Dermis microvascular lymphatic vessel endothelial cell (primary cell): ENCODE data around the gene RALGDS. TPM values are rescaled to one million over a fixed set of nuclear protein-coding genes. Genes with fewer than 3 reads are reported as not detected.
A peak's percentile ranks its signal among the peaks of the same experiment; 100 is the strongest.

Source experiments
- DNase-seq, 2 donors: peaks; one replicate each; pipeline versions ENCODE4 v3.0.0 to v3.0.0-alpha.2; 2010; ENCODE audit warnings: low read depth in 2 of 2
- total RNA-seq: library from RNA; depleted of rRNA; stranded (reverse); fragments of >200 nt; gene quantifications from 2 replicates; pipeline ENCODE4 v1.2.1, GENCODE V29; 2014

Gene RALGDS
- total RNA-seq, 1 donor from 2014 or later = 25.4 TPM

- DNase-seq = no peak
Measured at GRCh38 chr9:133055788-133056420, 65.1 kb downstream of the RALGDS start.

GRCh38 chr9:133054966-133055365 is 66.1 kb downstream of the RALGDS start:
- no peak for DNase-seq

GRCh38 chr9:133054194-133054890 is 66.7 kb downstream of the RALGDS start:
- DNase-seq = no peak

- DNase-seq = no peak
Measured at GRCh38 chr9:133051966-133052539, 69.0 kb downstream of the RALGDS start.

- no peak for DNase-seq
Measured at GRCh38 chr9:133051281-133051900, 69.6 kb downstream of the RALGDS start.

- peak in 1 of 2 donors; percentile 89 for DNase-seq
Measured at GRCh38 chr9:133050781-133051180, 70.3 kb downstream of the RALGDS start.

- DNase-seq = peak in 1 of 2 donors; percentile 7
Measured at GRCh38 chr9:133050142-133050541, 70.9 kb downstream of the RALGDS start.

GRCh38 chr9:133049043-133049442 is 72.0 kb downstream of the RALGDS start:
- no peak for DNase-seq

- DNase-seq = peak; percentile 10 to 53
Measured at GRCh38 chr9:133048595-133048994, 72.4 kb downstream of the RALGDS start.

Other genes starting within 250 kb of the RALGDS start
- under 0.01 and 0.13 TPM in 2 replicates for gene AK8, start 243.0 kb downstream of the RALGDS start, total RNA-seq
- 1.0 and 1.4 TPM in 2 replicates for gene SPACA9, start 242.3 kb downstream of the RALGDS start, total RNA-seq
- 15.0 and 23.3 TPM in 2 replicates for gene TSC1, start 176.6 kb downstream of the RALGDS start, total RNA-seq
- gene GFI1B, start 142.5 kb downstream of the RALGDS start, total RNA-seq = under 0.01 TPM in 1 of 2 replicates, not detected in the other
- gene GTF3C5, start 90.2 kb downstream of the RALGDS start, total RNA-seq = 37.4 and 44.5 TPM in 2 replicates
- gene CEL, start 59.3 kb downstream of the RALGDS start, total RNA-seq = 0.13 TPM in 2 replicates
- 21.3 and 37.7 TPM in 2 replicates for gene GBGT1, start 42.7 kb upstream of the RALGDS start, total RNA-seq
- not detected in 2 replicates for gene OBP2B, start 88.0 kb upstream of the RALGDS start, total RNA-seq
- 0.39 and 0.63 TPM in 2 replicates for gene ABO, start 154.0 kb upstream of the RALGDS start, total RNA-seq
- gene SURF6, start 214.9 kb upstream of the RALGDS start, total RNA-seq = 5.3 and 7.3 TPM in 2 replicates
- gene MED22, start 226.9 kb upstream of the RALGDS start, total RNA-seq = 10.3 and 19.1 TPM in 2 replicates
- gene RPL7A, start 227.0 kb upstream of the RALGDS start, total RNA-seq = 1,768 and 1,981 TPM in 2 replicates
- 19.7 and 21.6 TPM in 2 replicates for gene SURF1, start 235.2 kb upstream of the RALGDS start, total RNA-seq
- gene SURF2, start 235.3 kb upstream of the RALGDS start, total RNA-seq = 9.6 and 15.3 TPM in 2 replicates